Ovary (tissue), 9 donors: ENCODE results near the gene CCSER2. TPM values are rescaled to one million over a fixed set of nuclear protein-coding genes. Genes with fewer than 3 reads are reported as not detected.
"Not testable (repeated sequence)": the region's sequence is repeated elsewhere in the genome, so short reads cannot be mapped to it uniquely, and the experiment has no call there.

ENCODE experiments used
- DNase-seq, 5 donors: peaks; one replicate each; pipeline ENCODE4 v3.0.0-alpha.2; 2019 to 2020
- H3K27ac ChIP-seq, 2 donors: fragments of 200-600 bp; one replicate each; pipeline versions ENCODE4 v1.5.1 to v1.8.0; 2019 to 2022
- H3K27me3 ChIP-seq: fragments of 200-600 bp; one replicate; pipeline ENCODE4 v1.8.0; 2022
- H3K36me3 ChIP-seq: fragments of 200-600 bp; sonication (generic); one replicate; pipeline ENCODE4 v1.5.1; 2019
- H3K4me1 ChIP-seq: one replicate; pipeline ENCODE4 v1.8.1; 2013; ENCODE audit warnings: mild to moderate bottlenecking, moderate library complexity; ENCODE audit not compliant: insufficient read depth
- H3K4me3 ChIP-seq: fragments of 200-600 bp; sonication (generic); one replicate; pipeline ENCODE4 v1.5.1; 2017
- H3K9me3 ChIP-seq, 2 donors: fragments of 200-600 bp in 1 of 2; sonication (generic) in 1 of 2; one replicate each; pipeline versions ENCODE4 v1.5.1 to v1.8.1; 2013 to 2019; ENCODE audit warnings: mild to moderate bottlenecking in 1 of 2, moderate library complexity in 1 of 2
- CTCF ChIP-seq, 3 donors: fragments of 450-650 bp in 2 of 3; fragments of 200-600 bp in 1 of 3; IDR thresholded peaks; one replicate each; pipeline versions ENCODE4 v1.5.1 to v1.8.0; 2016 to 2022; ENCODE audit warnings: antibody characterized with exemption in 3 of 3, mild to moderate bottlenecking in 1 of 3
- EP300 ChIP-seq: sonication (generic); formaldehyde crosslinking; IDR thresholded peaks from one replicate; pipeline ENCODE4 v1.6.1; 2017; ENCODE audit warnings: antibody characterized with exemption
- POLR2A ChIP-seq: fragments of 450-650 bp; IDR thresholded peaks from one replicate; pipeline ENCODE4 v1.6.1; 2017; ENCODE audit warnings: antibody characterized with exemption, mild to moderate bottlenecking, moderate library complexity
- WGBS, 3 donors: extraction: QIAGEN DNeasy Blood & Tissue Kit in 1 of 3; methylation state at CpG; one replicate each; pipeline versions ENCODE4 v1.1.5 to v1.1.7; 2013 to 2017; 5-methylcytosine and 5-hydroxymethylcytosine counted together
- intact Hi-C, 4 donors: fragments of 100-400 bp; cut with DNase I; formaldehyde crosslinking; loops; one replicate each; pipeline versions ENCODE4 v1.11.0 to v1.15.1; 2022 to 2023
- polyA plus RNA-seq, 2 donors: library from polyadenylated mRNA; stranded (reverse); fragments of 200-250 nt in 1 of 2; fragments of 350-450 nt in 1 of 2; fragmentation: Illumina TruSeq in 1 of 2; extraction: RNeasy Lipid Tissue Mini Kit (QIAGEN cat#74804) in 1 of 2; gene quantifications; one replicate each; pipeline ENCODE4 v1.2.3, GENCODE V29; 2013 to 2014
- total RNA-seq, 7 donors: library from RNA; depleted of rRNA in 2 of 7; stranded (reverse); fragments of >200 nt in 2 of 7; fragmentation: NEBNext Ultra II Directional in 3 of 7; extraction: Animal tissue kit (Norgen Biotek cat#: 25700) in 3 of 7; gene quantifications; one replicate each; pipeline versions ENCODE4 v1.1.0 to v1.2.4, GENCODE V29; 2016 to 2023
- donor health status: DM: no; HTN: no; CAD: no; lungs with moderate emphysema.
- donor health status: DM: no; HTN: no; CAD: no.
- donor health status: Bipolar disorder and iron deficiency.
- donor health status: DM: yes; HTN: yes; CAD: no.
- donor health status: DM: no; HTN: no; CAD: no.
- donor health status: DM: yes; HTN: yes; CAD: no.

The CCSER2 gene
- total and polyA plus RNA-seq, 9 donors: 12.2 to 86.3 (median 50.7) TPM

- WGBS, 3 donors: 71 to 72% (median 72%) methylated on average over 9 of the region's 9 CpGs
- no peaks in the 10 kb centered on the region for H3K27me3 ChIP-seq
- no peak for DNase-seq
- H3K36me3 ChIP-seq: no peaks in the 10 kb centered on the region
- no peak overlapping the region for H3K27ac ChIP-seq
- H3K4me1 ChIP-seq: no peaks in the 10 kb centered on the region
- no peak for TF ChIP-seq EP300
- no peak for TF ChIP-seq CTCF (IDR thresholded peaks at IDR 0.05)
- no peak for TF ChIP-seq POLR2A
- intact Hi-C loops: no loop called here
- H3K9me3 ChIP-seq: no peaks in the 10 kb centered on the region
- no peak overlapping the region for H3K4me3 ChIP-seq
These were observed 194.4 kb downstream of the CCSER2 start for GRCh38 chr10:84522612-84523462.

- no peak overlapping the region for H3K27ac ChIP-seq
- H3K9me3 ChIP-seq: no peaks in the 10 kb centered on the region
- 22 to 32% (median 30%) methylated on average over 5 of the region's 5 CpGs for WGBS, 3 donors
- no peaks in the 10 kb centered on the region for H3K27me3 ChIP-seq
- H3K4me1 ChIP-seq: no peaks in the 10 kb centered on the region
- TF ChIP-seq CTCF (IDR thresholded peaks at IDR 0.05): no peak
- TF ChIP-seq EP300: no peak
- TF ChIP-seq POLR2A: no peak
- intact Hi-C loops: no loop called here
- no peaks in the 10 kb centered on the region for H3K36me3 ChIP-seq
- DNase-seq: no peak
- no peak overlapping the region for H3K4me3 ChIP-seq
These were observed 195.1 kb downstream of the CCSER2 start for GRCh38 chr10:84523526-84523925.

GRCh38 chr10:84524435-84524834 lies 196.0 kb downstream of the CCSER2 start:
- Histone ChIP-seq H3K4me1 (no peaks in the 10 kb centered on the region), H3K27ac (no peak overlapping the region), H3K4me3 (no peak overlapping the region), H3K27me3 (no peaks in the 10 kb centered on the region), H3K36me3 (no peaks in the 10 kb centered on the region), H3K9me3 (no peaks in the 10 kb centered on the region)
- no peak for TF ChIP-seq CTCF (IDR thresholded peaks at IDR 0.05)
- no peak for TF ChIP-seq EP300
- TF ChIP-seq POLR2A: no peak
- no peak for DNase-seq
- intact Hi-C loops: no loop called here

- intact Hi-C loops: no loop called here
- Histone ChIP-seq H3K9me3 (no peaks in the 10 kb centered on the region), H3K4me3 (no peak overlapping the region), H3K36me3 (no peaks in the 10 kb centered on the region), H3K27me3 (no peaks in the 10 kb centered on the region), H3K4me1 (no peaks in the 10 kb centered on the region), H3K27ac (no peak overlapping the region)
- no peak for DNase-seq
- TF ChIP-seq EP300 (no peak), POLR2A (no peak), CTCF (IDR thresholded peaks at IDR 0.05) (no peak)
- 86 to 92% (median 87%) methylated on average over 17 of the region's 17 CpGs for WGBS, 3 donors
These were observed 196.9 kb downstream of the CCSER2 start for GRCh38 chr10:84525120-84525806.

- WGBS, 3 donors: 96 to 98% (median 97%) methylated on average over 7 of the region's 7 CpGs
- intact Hi-C loops: not testable (repeated sequence)
These were observed 197.4 kb downstream of the CCSER2 start for GRCh38 chr10:84525807-84526182.

GRCh38 chr10:84527386-84527785 lies 199.0 kb downstream of the CCSER2 start:
- H3K4me1 ChIP-seq, H3K4me3 ChIP-seq, H3K27me3 ChIP-seq, intact Hi-C loops, H3K27ac ChIP-seq, H3K36me3 ChIP-seq, DNase-seq, H3K9me3 ChIP-seq: not testable (repeated sequence)
- 86 to 89% (median 86%) methylated on average over 5 of the region's 5 CpGs for WGBS, 3 donors

More at GRCh38 chr10:84525807-84526182, 197.4 kb downstream of the CCSER2 start:
- not testable (repeated sequence) for H3K36me3 ChIP-seq, H3K4me3 ChIP-seq, H3K4me1 ChIP-seq, H3K27me3 ChIP-seq, DNase-seq, H3K9me3 ChIP-seq, H3K27ac ChIP-seq

GRCh38 chr10:84528526-84528925 lies 200.1 kb downstream of the CCSER2 start:
- 74 to 86% (median 80%) methylated on average over 5 of the region's 5 CpGs for whole genome bisulfite sequencing, 3 donors
- H3K4me3 ChIP-seq, H3K4me1 ChIP-seq, H3K36me3 ChIP-seq, H3K9me3 ChIP-seq, H3K27me3 ChIP-seq, DNase-seq, intact Hi-C loops, H3K27ac ChIP-seq: not testable (repeated sequence)
